Nephron (organoid): ENCODE measurements around the gene GTPBP10.

Experiments used
- H3K27ac Mint-ChIP-seq, 3 experiments: 2 replicates each; pipeline ENCODE4 v1.8.0; 2020; ENCODE audit warnings: mixed read lengths in 3 of 3, mild to moderate bottlenecking in 2 of 3, moderate library complexity in 1 of 3
- H3K27me3 Mint-ChIP-seq: 2 replicates; pipeline ENCODE4 v1.8.0; 2021; ENCODE audit warnings: low read depth, mild to moderate bottlenecking, moderate library complexity, mixed read lengths
- H3K36me3 Mint-ChIP-seq: 2 replicates; pipeline ENCODE4 v1.8.0; 2020; ENCODE audit warnings: low read depth, mixed read lengths
- H3K4me1 Mint-ChIP-seq: 2 replicates; pipeline ENCODE4 v1.8.0; 2020; ENCODE audit warnings: mixed read lengths
- H3K4me3 Mint-ChIP-seq, 3 experiments: 2 replicates each; pipeline ENCODE4 v1.8.0; 2020; ENCODE audit warnings: mild to moderate bottlenecking in 3 of 3, mixed read lengths in 3 of 3, moderate library complexity in 2 of 3
- H3K9me3 Mint-ChIP-seq: 2 replicates; pipeline ENCODE4 v1.8.0; 2020; ENCODE audit warnings: mixed read lengths
- CTCF ChIP-seq, 3 experiments: fragments of 200-600 bp; sonication (generic); IDR thresholded peaks; one replicate each; pipeline ENCODE4 v1.5.0; 2021; ENCODE audit warnings: antibody characterized with exemption in 3 of 3; ENCODE audit not compliant: unreplicated experiment in 3 of 3

GTPBP10 gene

GRCh38 chr7:90384433-90384832 lies 37.9 kb downstream of the GTPBP10 start:
- Mint-ChIP-seq H3K4me3 (no peak overlapping the region), H3K36me3 (peaks cover 63% of the 10 kb centered on the region), H3K9me3 (peaks cover 6% of the 10 kb centered on the region), H3K4me1 (no peaks in the 10 kb centered on the region), H3K27me3 (no peaks in the 10 kb centered on the region), H3K27ac (no peak overlapping the region)
- no peak for TF ChIP-seq CTCF (IDR thresholded peaks at IDR 0.05; ENCODE audit: unreplicated experiment in 3 of 3)

- Mint-ChIP-seq H3K9me3 (no peaks in the 10 kb centered on the region), H3K4me1 (no peaks in the 10 kb centered on the region), H3K27me3 (no peaks in the 10 kb centered on the region), H3K36me3 (peaks cover 32% of the 10 kb centered on the region), H3K27ac (no peak overlapping the region), H3K4me3 (no peak overlapping the region)
- TF ChIP-seq CTCF (IDR thresholded peaks at IDR 0.05; ENCODE audit: unreplicated experiment in 3 of 3): no peak
These were observed 41.1 kb downstream of the GTPBP10 start for GRCh38 chr7:90387470-90388240.

GRCh38 chr7:90390926-90391325 lies 44.4 kb downstream of the GTPBP10 start:
- Mint-ChIP-seq H3K9me3 (peaks cover 5% of the 10 kb centered on the region), H3K4me3 (no peak overlapping the region), H3K27me3 (no peaks in the 10 kb centered on the region), H3K4me1 (no peaks in the 10 kb centered on the region), H3K27ac (no peak overlapping the region), H3K36me3 (peaks cover 5% of the 10 kb centered on the region)
- TF ChIP-seq CTCF (IDR thresholded peaks at IDR 0.05; ENCODE audit: unreplicated experiment in 3 of 3): no peak

- no peak overlapping the region for H3K27ac Mint-ChIP-seq
- no peaks in the 10 kb centered on the region for H3K36me3 Mint-ChIP-seq
- no peak for TF ChIP-seq CTCF (IDR thresholded peaks at IDR 0.05; ENCODE audit: unreplicated experiment in 3 of 3)
- no peaks in the 10 kb centered on the region for H3K4me1 Mint-ChIP-seq
- H3K9me3 Mint-ChIP-seq: peaks cover 5% of the 10 kb centered on the region
- H3K27me3 Mint-ChIP-seq: no peaks in the 10 kb centered on the region
- H3K4me3 Mint-ChIP-seq: no peak overlapping the region
These were observed 45.0 kb downstream of the GTPBP10 start for GRCh38 chr7:90391488-90391887.

GRCh38 chr7:90396420-90396819 lies 49.9 kb downstream of the GTPBP10 start:
- TF ChIP-seq CTCF (IDR thresholded peaks at IDR 0.05; ENCODE audit: unreplicated experiment in 3 of 3): no peak
- H3K4me3 Mint-ChIP-seq: no peak overlapping the region
- no peaks in the 10 kb centered on the region for H3K4me1 Mint-ChIP-seq
- H3K36me3 Mint-ChIP-seq: no peaks in the 10 kb centered on the region
- H3K9me3 Mint-ChIP-seq: peaks cover 11% of the 10 kb centered on the region
- peaks cover 4% of the 10 kb centered on the region for H3K27me3 Mint-ChIP-seq
- no peak overlapping the region for H3K27ac Mint-ChIP-seq

- Mint-ChIP-seq H3K4me1 (peaks cover 14% of the 10 kb centered on the region), H3K9me3 (peaks cover 6% of the 10 kb centered on the region), H3K36me3 (peaks cover under 1% of the 10 kb centered on the region), H3K27ac (peak overlapping the region; percentile 6 to 39 (median 8)), H3K27me3 (peaks cover 4% of the 10 kb centered on the region), H3K4me3 (peak overlapping the region; percentile 7 to 45 (median 27))
- no peak for TF ChIP-seq CTCF (IDR thresholded peaks at IDR 0.05; ENCODE audit: unreplicated experiment in 3 of 3)
These were observed 55.5 kb downstream of the GTPBP10 start for GRCh38 chr7:90401989-90402388.
